Esophagus mucosa (tissue), 1 donor: ENCODE results near the gene POC1A. TPM values are rescaled to one million over a fixed set of nuclear protein-coding genes. Genes with fewer than 3 reads are reported as not detected.

ENCODE experiments used
- ATAC-seq: fragments of 200-7000 bp; cut with Tn5 transposase; one replicate; pipeline ENCODE4 v1.9.1; 2020
- total RNA-seq: library from RNA; stranded (reverse); gene quantifications from one replicate; pipeline ENCODE4 v1.2.4, GENCODE V29; 2023
- donor health status: DM: yes; HTN: yes; CAD: no.

POC1A gene
- total RNA-seq, 1 donor from 2014 or later: 8.4 TPM

DNA sequence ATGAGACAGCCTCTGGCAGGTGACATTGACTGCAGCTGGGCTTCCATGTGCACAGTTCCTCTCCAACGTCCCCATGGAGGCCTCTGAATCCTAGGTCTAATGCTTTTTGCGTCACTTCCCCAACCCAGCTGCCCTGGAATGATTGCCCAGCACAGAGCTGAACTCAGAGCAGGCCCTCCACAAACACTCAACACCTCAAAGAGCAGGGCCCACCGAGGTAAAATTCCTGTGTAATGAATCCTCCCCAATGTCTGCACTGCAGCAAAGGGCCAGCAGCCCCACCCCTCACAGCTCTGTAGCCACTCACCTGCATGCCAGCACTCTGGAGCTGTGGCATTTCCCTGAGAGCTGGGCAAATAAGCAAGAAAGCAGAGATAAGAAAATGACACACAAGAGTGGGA is 55.2 kb downstream of the POC1A start:
- no peak for ATAC-seq

DNA sequence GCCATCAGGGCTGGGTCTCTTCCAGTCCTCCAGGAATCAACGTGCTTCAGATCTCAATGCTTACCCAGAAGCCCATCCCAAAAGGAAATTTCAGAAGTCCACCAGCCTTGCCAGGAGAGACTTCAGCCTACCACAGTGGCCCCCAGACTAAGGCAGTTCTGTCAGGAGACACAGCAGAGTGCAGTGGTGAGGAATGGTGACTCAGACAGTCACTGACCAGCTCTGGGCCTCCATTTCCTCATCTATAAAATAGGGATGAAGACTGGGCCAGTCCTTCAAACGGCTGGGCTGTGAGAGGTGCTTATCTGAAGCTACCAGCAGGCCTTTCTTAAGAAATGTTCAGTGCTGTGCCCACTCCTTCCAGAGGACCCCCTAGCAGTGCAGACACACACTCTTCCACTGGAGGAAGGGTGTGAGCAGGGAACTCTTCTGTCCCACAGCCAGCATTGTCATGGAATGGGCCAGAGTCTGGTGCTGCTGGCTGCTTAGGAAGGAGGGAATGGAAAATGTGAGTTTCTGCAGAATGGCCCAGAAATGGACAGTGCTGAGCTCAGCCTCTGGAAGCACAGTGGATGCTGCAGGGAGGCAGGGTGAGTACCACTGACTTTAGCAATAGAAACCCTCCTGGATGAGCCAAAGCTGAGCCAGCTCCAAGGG is 56.2 kb downstream of the POC1A start:
- ATAC-seq: no peak

DNA sequence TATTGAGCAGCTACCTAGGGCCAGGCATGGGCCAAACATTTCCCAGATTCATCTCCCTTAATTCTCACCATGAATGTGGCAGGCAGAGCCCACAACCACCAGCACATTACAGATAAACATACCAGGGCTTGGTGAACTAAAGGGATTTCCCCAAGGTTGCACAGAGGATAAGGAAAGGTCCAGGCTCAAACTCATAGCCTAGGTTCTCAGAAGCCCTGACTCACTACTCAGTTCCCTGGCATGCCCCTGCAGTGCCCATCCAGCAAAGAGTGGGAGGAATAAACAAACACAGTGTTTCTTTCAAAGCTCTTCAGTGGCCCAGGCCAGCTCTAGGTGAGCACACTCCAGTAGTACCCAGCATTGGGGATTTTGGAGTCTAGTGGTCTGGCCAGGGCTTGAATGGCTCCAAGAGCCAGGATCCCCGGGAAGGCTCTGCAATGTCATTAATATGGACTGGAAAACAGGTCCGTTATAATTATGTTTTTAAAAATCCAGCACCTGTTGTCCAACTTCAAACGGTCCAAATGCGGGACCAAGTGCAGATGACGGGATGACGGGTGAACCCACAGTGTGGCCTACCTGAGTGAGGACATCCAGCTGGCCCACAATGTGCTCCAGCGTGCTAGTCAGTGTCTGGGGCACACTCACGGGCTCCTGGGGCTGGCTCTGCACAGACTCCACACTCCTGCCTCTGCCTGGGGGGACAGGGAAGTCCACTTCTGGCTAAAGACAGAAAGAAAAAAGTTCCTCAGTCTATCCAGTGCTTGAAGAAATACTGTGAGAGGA is 58.0 kb downstream of the POC1A start:
- peak; percentile 43 for ATAC-seq

DNA sequence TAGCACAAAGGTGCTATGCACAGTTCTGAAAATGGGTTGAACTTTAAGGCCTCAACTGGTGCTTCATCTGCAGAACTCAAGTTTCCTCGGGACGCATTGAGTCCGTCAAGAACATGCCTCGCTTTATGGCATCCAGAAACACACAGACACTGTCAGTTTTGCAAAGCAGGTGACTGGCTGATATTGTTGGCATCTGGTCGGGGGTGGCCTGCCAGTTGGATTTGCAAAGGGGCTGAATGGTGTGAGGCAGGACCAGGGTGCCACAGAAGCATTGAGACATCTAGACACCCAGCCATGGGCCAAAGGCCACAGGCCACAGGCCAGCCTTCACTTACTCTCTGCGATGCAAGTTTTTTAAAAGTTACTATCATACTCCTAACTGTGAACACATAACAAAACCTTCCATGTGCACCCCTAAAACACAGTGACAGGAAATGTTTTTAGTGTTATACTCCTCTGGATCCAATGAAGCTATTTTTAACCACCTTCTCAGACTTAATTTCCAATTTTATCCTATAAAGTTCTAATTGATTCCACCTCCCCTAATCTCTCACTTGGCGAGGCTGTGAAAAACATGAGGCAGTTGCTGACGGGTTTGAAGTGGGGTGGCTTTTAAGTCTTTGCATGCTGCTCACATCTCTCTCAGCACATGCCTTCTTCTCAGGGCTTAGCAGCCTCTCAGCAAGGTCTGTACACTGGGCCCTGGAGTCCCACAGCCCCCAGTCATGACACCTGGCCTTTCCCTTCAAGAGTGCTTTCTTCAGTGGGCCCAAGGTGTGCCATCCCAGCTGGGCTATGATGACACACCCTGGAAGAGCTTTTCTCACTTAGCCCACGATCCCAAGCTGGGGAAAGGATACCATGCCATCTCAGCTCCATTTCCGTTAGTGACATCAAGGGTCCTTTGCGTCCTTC is 59.4 kb downstream of the POC1A start:
- no peak for ATAC-seq

DNA sequence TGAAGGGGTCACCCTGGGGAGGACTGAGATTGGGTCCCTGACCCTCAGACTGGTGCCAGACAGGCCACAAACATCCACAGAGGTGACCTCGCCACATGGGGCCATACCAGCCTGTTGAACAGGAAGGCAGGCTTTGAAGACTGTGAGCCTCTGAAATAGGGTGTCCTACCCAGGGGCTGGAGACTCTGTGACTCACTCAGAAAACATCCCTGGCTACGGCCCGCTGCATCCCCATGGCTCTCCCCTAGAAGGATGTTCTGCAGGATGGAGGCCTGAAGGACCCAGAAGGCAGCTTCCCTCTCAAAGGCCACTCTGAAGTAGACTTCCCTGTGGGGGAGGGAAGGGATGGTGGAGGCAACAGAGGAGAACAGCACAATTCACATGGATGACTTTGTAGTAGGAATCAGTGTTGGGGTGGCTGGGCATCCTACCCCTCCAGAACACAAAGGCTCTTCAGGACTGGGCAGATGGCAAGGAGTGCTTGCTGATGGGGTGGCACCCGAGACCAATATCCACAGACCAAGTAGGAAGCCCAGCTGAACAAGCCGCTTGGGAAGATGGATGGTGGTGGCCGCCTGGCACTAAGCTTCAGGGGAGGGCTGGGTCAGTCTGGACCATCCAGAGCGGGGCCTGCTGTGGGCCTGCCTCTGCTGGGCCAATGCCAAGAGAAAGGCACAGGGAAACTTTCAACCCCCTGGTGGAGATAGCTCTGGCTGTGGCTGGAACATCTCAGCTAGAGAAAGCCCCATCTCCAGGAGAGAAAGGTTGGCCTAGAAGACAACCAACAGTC is 60.3 kb downstream of the POC1A start:
- ATAC-seq: peak; percentile 49

DNA sequence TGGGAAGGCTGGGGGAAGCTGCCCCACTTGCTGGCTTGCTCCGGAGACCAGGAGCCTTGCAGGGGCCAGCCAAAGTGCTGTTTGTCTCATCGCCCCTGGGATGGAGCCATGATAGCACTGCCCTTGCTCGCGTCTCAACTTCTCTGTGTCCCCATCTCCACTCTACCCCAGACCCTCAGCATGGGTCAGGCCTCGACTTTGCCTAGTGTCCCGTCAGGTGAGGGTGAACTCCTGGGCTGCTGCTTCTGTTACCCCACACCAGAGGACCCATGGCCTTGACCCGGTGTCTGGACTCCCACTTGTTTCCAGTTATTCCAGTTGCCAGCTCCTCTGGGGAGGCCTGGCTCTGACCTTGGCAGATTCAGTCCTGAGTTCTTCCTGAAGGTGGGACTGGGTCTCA is 61.3 kb downstream of the POC1A start:
- ATAC-seq: no peak

DNA sequence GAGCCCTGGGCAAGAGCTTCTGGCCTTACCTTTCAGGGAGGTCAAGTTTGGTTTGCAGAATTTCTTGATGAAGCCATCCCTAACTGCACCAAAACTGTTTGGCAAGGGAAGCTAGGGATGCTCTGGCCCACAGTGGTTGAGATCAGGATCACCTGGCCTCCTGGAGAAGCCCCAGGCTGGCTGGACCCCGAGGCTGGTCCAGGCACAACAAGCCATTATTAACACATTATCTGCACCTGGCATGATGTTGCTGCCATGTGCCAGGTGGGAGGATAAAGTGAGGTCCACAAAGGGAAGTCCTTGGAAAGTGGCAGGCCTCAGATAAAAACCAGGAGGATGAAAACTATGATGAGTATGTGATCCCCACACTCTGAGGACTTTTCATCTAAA is 62.0 kb downstream of the POC1A start:
- ATAC-seq: no peak

DNA sequence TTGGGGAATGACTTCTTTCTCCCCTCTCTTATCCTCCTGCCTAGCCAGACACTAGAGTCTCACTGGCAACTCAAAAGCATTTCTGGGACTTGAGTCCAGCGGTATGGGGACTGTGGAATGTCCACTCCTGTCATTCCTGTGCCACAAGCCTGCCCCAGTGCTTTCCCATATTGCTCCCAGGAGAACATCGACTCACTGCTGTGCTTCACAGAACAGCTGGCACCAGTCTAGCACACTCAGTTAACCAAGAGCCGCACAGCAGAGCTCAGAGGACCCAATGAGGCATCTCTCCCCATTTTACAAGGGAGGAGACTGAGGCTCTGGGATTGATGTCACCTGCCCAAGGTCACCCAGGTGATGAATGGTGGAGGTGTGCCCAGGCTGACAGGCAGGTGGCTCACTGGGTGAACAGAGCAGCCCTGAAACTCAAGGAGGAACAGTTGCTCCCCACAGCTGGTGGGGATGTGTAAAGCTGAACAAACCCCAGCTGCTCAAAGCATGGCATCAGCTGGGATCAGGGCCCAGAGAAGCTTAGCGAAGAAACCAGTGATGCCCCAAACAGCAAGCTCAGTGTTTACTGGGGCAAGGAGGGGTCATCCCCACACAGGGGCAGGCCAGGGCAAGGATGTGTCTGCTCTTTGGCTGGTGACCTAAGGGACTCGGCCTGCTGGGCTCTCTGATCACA is 62.5 kb downstream of the POC1A start:
- ATAC-seq: no peak

DNA sequence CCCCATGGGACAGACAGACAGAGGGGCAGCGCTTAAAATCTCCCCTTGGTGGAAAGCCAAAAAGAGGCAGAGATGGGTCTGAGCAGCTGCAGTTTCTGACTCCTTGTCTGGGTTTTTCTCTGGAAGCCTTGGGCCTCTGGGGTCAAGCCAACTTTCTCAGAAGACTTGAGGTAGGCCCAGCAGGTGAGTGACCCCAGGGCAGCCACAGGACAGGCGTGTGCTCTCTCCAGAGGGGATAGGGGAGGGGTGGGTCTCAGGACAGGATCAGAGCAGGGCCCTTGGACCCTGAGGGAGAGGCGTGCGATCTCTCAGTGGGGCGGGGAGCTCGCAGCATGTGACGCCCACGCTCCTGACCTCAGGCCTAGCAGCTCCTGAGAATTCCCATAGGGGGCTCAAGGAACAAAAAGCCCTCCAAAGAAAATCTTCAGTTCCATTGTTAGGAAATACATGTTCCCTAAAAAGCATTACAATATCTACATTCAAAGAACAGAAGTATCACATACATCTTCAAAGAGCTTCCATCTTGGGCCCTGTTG is 63.2 kb downstream of the POC1A start:
- no peak for ATAC-seq

DNA sequence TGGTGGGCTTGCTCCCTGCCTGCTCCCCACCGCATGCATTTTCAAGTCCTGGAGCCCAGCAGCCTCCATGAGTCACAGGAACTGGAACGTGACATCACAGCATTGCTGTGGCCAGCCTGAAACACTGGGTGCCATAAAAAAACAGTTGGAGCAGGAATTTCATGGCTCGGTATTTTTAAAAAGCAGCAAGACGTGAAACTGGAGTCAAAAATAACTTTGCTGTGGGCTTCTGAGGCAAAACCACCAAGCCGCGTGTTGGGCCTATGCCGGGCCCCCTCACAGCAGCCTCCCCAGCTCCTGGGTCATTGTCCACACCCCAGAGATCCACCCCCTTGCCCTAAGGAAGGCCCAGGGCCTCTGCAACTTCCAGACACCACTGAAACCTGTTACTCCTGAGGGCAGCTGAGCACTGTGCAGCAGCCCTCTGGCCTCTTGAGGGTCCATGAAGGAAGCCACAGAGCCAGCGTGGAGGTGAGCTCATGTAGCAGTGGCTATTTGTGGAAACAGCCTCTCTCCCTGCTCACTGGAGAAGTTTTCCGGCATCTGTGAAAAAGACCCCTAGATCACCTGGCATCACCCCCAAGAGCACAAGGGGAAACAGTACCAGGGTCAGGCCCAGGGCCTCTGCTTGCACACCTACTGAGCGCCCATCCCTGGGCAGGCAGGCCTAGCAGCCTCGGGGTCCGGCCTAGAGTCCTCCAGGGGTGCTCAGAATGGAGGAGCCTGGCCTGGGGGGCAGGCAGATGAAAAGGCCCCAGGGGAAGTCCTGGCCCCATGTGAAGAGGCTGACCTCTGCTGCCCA is 63.9 kb downstream of the POC1A start:
- ATAC-seq: no peak

DNA sequence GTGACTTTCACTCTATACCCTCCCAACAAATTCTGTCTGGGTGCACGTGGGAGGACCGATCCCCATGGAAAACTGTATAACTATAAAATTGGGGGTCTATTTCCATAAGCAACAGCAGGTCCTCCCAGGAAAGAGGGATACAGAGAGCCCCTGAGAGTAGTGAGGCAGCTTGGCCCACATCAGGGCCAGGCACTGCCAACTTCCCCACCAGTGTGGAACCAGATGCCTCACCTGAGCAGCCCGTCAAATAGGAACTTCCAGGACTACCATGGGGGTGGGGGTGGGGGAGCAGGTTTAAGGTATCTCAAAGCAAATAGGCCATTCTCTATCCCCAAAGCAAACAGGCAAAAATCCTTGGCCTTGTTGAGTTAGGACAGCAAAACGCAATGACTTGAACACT is 64.5 kb downstream of the POC1A start:
- no peak for ATAC-seq

DNA sequence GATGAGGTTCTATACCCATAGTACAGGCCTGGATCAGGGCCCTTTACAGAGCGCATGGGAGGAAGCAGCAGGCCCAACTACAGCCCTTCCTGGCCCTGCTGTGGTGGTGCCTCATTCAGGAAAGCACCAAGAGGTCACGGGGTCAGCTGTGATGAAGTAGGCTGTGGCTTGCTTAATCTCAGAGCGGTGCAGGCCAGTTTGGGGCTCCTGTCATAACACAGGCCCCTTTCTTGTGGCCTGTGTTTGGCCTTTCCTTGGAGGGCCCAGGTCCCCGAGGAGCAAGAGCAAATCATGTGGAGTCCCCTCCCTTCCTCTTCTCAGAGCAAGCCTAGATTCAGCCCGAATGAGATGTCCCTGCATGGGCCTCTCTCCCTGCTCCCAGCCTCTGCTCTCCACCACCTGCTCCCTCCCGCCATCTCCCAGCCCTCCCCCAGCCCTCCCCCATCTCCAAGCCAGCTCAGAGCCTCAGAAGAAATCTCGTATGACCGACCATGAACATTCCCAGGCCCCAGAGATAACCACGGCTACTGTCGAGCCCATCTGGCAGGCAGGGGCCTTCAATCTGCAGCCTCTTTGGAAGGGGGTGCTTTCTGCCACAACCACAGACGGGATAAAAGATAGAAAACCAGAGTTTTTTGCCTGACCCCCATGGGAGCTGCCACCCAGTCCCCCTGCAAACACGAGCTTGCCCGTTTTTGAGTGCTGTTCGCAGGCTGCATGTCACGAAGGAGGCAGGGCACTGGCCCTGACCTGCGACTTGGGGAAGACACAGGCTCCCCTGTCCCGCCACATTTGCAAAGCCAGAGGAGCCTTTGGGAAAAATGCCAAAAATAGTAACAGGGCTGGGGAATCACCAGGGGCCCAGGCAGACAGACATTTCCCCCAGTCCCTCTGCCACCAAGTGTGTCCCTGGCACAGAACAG is 65.5 kb downstream of the POC1A start:
- no peak for ATAC-seq

DNA sequence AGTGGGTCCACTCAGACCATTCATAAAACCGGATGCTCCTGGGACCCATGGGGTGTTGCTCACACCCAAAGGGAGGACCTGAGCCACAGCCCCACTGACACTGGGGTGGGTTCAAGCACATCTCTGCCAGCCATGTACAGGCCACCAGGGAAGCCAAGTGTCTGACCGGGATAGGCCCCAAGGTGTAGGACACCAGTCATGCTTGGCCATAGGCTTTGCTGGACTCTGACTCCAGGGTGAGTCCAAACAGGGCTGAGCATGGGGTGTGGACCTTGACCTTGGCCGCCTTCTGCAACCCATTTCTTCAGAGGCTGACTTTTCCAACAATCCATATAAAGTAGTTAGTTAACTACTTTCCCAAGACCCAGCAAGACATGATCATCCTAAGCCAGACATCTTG is 66.5 kb downstream of the POC1A start:
- no peak for ATAC-seq

DNA sequence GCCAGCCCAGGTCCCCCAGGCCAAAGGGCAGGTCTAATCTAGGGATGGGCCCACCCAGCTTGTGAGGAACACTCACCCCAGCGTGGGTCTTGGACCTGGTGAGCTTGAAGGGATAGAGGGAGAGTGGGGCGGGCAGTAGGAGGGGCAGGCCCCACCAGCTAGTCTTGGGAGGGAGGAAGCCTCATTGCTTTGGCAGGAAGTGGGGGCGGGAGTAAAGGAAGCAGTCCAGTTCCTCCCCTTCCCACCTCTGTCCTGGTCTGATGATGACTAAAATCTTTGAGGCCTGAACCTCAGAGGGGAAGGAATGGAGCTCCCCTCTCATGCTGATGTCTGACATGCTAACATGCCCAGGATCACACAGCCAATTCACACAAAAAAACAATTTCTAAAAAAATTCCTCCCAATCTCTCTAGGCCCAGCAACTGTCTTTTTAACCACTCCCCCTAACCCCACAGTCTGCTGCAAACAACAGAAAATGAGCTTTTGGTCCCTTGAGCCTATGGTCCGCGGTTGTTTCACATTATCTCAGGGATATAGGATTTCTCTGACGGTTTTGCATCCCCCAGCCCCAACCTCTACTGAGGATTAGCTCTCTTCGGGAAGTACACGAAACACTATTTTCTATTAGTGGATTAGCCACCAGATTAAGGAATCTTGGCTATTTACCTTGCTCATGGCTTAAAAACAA is 67.1 kb downstream of the POC1A start:
- ATAC-seq: no peak

DNA sequence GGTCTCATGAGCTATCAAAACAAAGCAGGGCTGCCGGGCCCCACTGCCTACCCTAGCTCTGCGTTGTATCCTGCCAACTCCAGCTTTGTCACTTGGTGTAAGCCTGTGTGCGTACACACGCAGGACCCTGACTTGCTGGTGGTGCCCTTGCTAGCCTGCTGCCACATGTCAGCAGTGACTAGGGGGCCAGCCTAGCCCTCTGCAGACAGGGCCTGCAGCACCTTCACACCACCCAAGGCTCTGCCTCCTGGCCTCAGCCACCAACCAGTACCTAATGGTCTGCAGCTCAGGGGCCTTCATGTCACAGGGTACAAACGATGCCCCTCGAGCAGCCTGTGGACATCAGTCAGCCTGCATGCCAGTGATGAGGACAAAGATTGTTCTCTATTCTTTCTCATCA is 67.8 kb downstream of the POC1A start:
- no peak for ATAC-seq

DNA sequence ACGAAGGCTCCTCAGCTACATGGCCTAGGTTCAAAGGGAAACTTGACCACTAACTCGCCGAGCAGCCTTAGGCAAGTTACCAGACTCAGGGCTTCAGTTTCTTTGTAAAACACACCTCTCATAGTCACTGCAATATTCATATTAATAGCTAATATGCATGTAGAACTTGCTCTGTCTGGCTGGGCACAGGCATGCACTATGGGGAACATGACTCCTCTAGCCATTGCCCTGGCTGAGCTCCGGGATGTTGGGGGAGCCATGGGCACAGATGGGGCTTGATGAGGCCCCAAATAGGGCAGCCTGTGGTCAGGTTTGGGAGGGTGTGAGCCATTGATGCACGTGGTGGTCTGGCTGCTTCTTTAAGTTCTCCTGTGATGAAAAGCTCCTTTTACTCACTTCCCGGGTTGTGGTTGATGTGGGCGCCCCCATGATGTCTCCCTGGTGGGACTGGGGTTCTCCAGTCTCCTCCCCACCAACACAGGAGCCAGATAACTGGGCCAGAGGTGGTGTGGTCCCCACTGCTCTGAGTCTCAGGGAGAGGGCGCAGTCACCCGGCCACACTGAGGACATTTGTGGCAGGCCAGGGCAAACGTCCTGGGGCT is 68.4 kb downstream of the POC1A start:
- no peak for ATAC-seq

DNA sequence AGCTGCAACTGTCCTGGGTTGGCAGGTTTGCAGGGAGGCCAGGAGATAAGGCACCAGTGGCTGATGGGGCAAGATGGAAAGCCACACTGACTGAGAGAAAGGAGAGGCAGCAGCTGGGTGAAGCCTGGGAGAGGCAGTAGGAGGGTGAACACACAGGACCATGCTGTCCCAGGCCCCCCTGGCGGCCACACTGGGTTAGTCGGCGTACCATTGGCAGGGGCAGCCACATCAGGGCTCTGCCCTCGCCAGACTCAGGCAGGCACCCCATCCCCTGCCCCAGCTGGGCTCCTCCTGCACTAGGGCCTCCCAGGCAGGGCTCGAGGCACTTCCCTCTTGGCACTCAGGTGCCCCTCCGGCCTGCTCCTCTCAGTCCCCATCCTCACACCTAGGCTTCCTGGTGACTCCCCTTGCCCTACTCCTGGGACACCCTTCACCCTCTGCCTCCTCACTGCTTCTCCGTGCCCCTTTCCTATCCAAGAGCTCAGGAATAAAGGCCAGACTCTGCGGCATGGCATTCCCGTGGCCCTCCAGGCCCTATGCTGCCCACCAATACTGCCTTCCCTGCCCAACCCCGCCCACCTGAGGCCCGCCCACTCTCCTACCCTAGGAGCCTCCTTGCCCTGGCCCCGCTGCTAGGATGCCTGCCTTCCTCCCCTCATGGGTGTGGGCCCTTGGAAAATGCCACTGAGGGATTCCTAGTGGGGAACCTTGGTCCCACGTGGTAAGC is 69.1 kb downstream of the POC1A start:
- ATAC-seq: no peak
